ENCODE measurements around the gene BHLHA15. TPM values are rescaled to one million over a fixed set of nuclear protein-coding genes. Genes with fewer than 3 reads are reported as not detected.

The BHLHA15 gene
- total and polyA plus RNA-seq, 9 of the 15 experiments (the other 6 are each of a cell fraction or from before 2014, with no cell fraction given): 0.22 to 2.0 (median 1.1) TPM; not detected in 4

GRCh38 chr7:98175260-98175940 is 35.8 kb upstream of the BHLHA15 start (continued):
- TF ChIP-seq PHTF2 (CRISPR knock-in tag; IDR thresholded peaks at IDR 0.05) (no peak), POLR2AphosphoS5 (IDR thresholded peaks at IDR 0.05; ENCODE audit: control insufficient read depth, insufficient read depth, low read depth, low read length) (peak; percentile 23; the same call in 1 of the 2 replicates), NCOA2 (IDR thresholded peaks at IDR 0.05; ENCODE audit: partially characterized antibody in 2 of 2) (no peak), NCOR1 (IDR thresholded peaks at IDR 0.05) (peak; percentile 67; the same call in 1 of the 2 replicates), CBFA2T2 (conservative IDR thresholded peaks at IDR 0.05) (peak; percentile 72), ZNF609 (CRISPR knock-in tag; IDR thresholded peaks at IDR 0.05; ENCODE audit: borderline replicate concordance) (no peak), SOX6 (IDR thresholded peaks at IDR 0.05) (peak; percentile 63), ZNF217 (CRISPR knock-in tag; IDR thresholded peaks at IDR 0.05) (no peak), THRB (CRISPR knock-in tag; conservative IDR thresholded peaks at IDR 0.05) (0 out of 2 replicates have a peak, but pooled peaks have one; percentile 34), EZH2 (IDR thresholded peaks at IDR 0.05; ENCODE audit: borderline replicate concordance, low read depth, low read length) (no peak), POLR2H (tag; IDR thresholded peaks at IDR 0.05; ENCODE audit: low read depth) (no peak), MECOM (CRISPR knock-in tag; IDR thresholded peaks at IDR 0.05) (peak; percentile 43; the same call in 1 of the 2 replicates), NFIC (IDR thresholded peaks at IDR 0.05) (peak; percentile 29; the same call in 1 of the 2 replicates), SMARCE1 (IDR thresholded peaks at IDR 0.05) (0 out of 2 replicates have a peak, but pooled peaks have one; percentile 35), TAL1 (IDR thresholded peaks at IDR 0.05) (peak; percentile 66), ZBTB33 (CRISPR knock-in tag; IDR thresholded peaks at IDR 0.05) (no peak), ZNF197 (CRISPR knock-in tag; IDR thresholded peaks at IDR 0.05; ENCODE audit: low read depth) (no peak), ZKSCAN8 (CRISPR knock-in tag; IDR thresholded peaks at IDR 0.05) (no peak), SMARCA4 (IDR thresholded peaks at IDR 0.05) (peak; percentile 53; the same call in 1 of the 2 replicates), TCFL5 (CRISPR knock-in tag; conservative IDR thresholded peaks at IDR 0.05) (no peak), ELF4 (CRISPR knock-in tag; IDR thresholded peaks at IDR 0.05) (peak; percentile 77; the same call in 1 of the 2 replicates), MAFF (IDR thresholded peaks at IDR 0.05; ENCODE audit: low read length) (no peak)

Measured in K562 (cell line).